Progenitor cell of endocrine pancreas (in vitro differentiated cells): Measurements from ENCODE around the gene KLF2. TPM values are rescaled to one million over a fixed set of nuclear protein-coding genes. Genes with fewer than 3 reads are reported as not detected.
"Not testable (repeated sequence)": the region's sequence is repeated elsewhere in the genome, so short reads cannot be mapped to it uniquely, and the experiment has no call there.

Experiments used
- DNase-seq: peaks from one replicate; pipeline ENCODE4 v3.0.0; 2021; ENCODE audit warnings: low spot score; ENCODE audit not compliant: unreplicated experiment
- H3K27ac Mint-ChIP-seq: 2 replicates; pipeline ENCODE4 v1.8.0; 2021; ENCODE audit warnings: mild to moderate bottlenecking, moderate library complexity, mixed read lengths
- H3K27me3 Mint-ChIP-seq: 2 replicates; pipeline ENCODE4 v1.8.0; 2021; ENCODE audit warnings: mixed read lengths
- H3K36me3 Mint-ChIP-seq: 2 replicates; pipeline ENCODE4 v1.8.0; 2022; ENCODE audit warnings: mixed read lengths; ENCODE audit not compliant: insufficient read depth
- H3K4me1 Mint-ChIP-seq: 2 replicates; pipeline ENCODE4 v1.8.0; 2021; ENCODE audit warnings: low read depth, mixed read lengths
- H3K4me3 Mint-ChIP-seq: 2 replicates; pipeline ENCODE4 v1.8.0; 2021; ENCODE audit warnings: low read depth, mild to moderate bottlenecking, moderate library complexity, mixed read lengths
- H3K9me3 Mint-ChIP-seq: 2 replicates; pipeline ENCODE4 v1.8.0; 2021; ENCODE audit warnings: low read depth, mixed read lengths
- total RNA-seq: library from RNA; stranded (reverse); gene quantifications from 2 replicates; pipeline ENCODE4 v1.2.1, GENCODE V29; 2021
- TF ChIP-seq, protein P1 (sequence below): fragments of 200-600 bp; sonication (generic); IDR thresholded peaks from one replicate; pipeline ENCODE4 v1.5.0; 2021; ENCODE audit warnings: antibody characterized with exemption, mild to moderate bottlenecking; ENCODE audit not compliant: unreplicated experiment

KLF2 gene
- total RNA-seq, 1 donor from 2014 or later = 2.7 TPM

DNA sequence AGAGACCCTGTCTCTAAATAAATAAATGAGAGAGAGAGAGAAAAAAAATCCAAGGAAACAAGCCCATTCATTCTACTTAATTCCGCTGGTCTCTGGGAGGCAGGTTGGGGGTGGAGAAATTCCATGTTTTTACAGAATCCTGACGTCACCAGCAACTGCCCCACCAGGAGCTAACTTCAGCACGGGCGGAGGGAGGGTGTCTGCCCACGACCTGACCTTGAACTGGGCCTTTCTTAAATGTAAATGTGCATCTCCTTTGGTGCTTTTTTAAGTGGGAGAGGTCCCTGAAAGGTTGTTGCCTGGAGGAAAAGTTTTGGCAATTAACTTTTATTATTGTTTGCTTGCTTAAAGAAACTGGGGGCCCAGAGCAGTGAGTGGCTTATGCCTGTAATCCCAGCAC is 15.5 kb downstream of the KLF2 start:
- peaks cover 2% of the 10 kb centered on the region for H3K27me3 Mint-ChIP-seq
- DNase-seq = no peak
- no peaks in the 10 kb centered on the region for H3K36me3 Mint-ChIP-seq
- H3K27ac Mint-ChIP-seq = no peak overlapping the region
- no peak overlapping the region for H3K4me3 Mint-ChIP-seq
- TF ChIP-seq, protein P1, sequence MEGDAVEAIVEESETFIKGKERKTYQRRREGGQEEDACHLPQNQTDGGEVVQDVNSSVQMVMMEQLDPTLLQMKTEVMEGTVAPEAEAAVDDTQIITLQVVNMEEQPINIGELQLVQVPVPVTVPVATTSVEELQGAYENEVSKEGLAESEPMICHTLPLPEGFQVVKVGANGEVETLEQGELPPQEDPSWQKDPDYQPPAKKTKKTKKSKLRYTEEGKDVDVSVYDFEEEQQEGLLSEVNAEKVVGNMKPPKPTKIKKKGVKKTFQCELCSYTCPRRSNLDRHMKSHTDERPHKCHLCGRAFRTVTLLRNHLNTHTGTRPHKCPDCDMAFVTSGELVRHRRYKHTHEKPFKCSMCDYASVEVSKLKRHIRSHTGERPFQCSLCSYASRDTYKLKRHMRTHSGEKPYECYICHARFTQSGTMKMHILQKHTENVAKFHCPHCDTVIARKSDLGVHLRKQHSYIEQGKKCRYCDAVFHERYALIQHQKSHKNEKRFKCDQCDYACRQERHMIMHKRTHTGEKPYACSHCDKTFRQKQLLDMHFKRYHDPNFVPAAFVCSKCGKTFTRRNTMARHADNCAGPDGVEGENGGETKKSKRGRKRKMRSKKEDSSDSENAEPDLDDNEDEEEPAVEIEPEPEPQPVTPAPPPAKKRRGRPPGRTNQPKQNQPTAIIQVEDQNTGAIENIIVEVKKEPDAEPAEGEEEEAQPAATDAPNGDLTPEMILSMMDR = no peak
- no peaks in the 10 kb centered on the region for H3K9me3 Mint-ChIP-seq
- peaks cover 1% of the 10 kb centered on the region for H3K4me1 Mint-ChIP-seq

- no peak for DNase-seq
- H3K4me1 Mint-ChIP-seq = peaks cover 1% of the 10 kb centered on the region
- no peak overlapping the region for H3K4me3 Mint-ChIP-seq
- no peaks in the 10 kb centered on the region for H3K9me3 Mint-ChIP-seq
- H3K27ac Mint-ChIP-seq = no peak overlapping the region
- peaks cover 2% of the 10 kb centered on the region for H3K27me3 Mint-ChIP-seq
- H3K36me3 Mint-ChIP-seq = no peaks in the 10 kb centered on the region
- TF ChIP-seq, protein P1 = no peak
These were observed 16.0 kb downstream of the KLF2 start for GRCh38 chr19:16340654-16341053.

GRCh38 chr19:16342002-16342715 is 17.5 kb downstream of the KLF2 start:
- Mint-ChIP-seq H3K36me3 (no peaks in the 10 kb centered on the region), H3K4me3 (no peak overlapping the region), H3K4me1 (peaks cover 1% of the 10 kb centered on the region), H3K9me3 (no peaks in the 10 kb centered on the region), H3K27me3 (no peaks in the 10 kb centered on the region), H3K27ac (no peak overlapping the region)
- no peak for DNase-seq
- TF ChIP-seq, protein P1 = no peak

GRCh38 chr19:16343156-16343555 is 18.5 kb downstream of the KLF2 start:
- Mint-ChIP-seq H3K36me3 (no peaks in the 10 kb centered on the region), H3K4me1 (peaks cover 1% of the 10 kb centered on the region), H3K9me3 (no peaks in the 10 kb centered on the region), H3K27ac (no peak overlapping the region), H3K4me3 (no peak overlapping the region), H3K27me3 (no peaks in the 10 kb centered on the region)
- no peak for DNase-seq
- TF ChIP-seq, protein P1 = no peak

GRCh38 chr19:16345457-16345856 is 20.8 kb downstream of the KLF2 start:
- H3K27ac Mint-ChIP-seq = no peak overlapping the region
- no peaks in the 10 kb centered on the region for H3K9me3 Mint-ChIP-seq
- H3K4me1 Mint-ChIP-seq = no peaks in the 10 kb centered on the region
- H3K4me3 Mint-ChIP-seq = no peak overlapping the region
- H3K36me3 Mint-ChIP-seq = peaks cover 2% of the 10 kb centered on the region
- TF ChIP-seq, protein P1 = no peak
- H3K27me3 Mint-ChIP-seq = no peaks in the 10 kb centered on the region
- DNase-seq = no peak

DNA sequence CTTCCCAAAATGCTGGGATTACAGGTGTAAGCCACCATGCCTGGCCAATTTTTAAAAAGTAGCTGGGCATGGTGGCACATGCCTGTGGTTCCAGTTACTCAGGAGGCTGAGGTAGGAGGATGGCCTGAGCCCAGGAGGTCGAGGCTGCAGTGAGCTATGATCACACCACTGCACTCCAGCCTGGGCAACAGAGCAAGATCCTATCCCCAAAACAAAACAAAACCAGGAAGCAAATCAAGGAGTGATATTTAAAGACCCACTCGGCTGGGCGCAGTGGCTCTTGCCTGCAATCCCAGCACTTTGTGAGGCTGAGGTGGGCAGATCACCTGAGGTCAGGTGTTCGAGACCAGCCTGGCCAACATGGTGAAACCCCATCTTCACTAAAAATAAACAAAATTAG is 22.5 kb downstream of the KLF2 start:
- H3K9me3 Mint-ChIP-seq, H3K27ac Mint-ChIP-seq, H3K36me3 Mint-ChIP-seq, H3K4me1 Mint-ChIP-seq, H3K4me3 Mint-ChIP-seq, DNase-seq, H3K27me3 Mint-ChIP-seq: not testable (repeated sequence)
